Muscle layer of duodenum (tissue), 2 donors: ENCODE measurements around the gene GPR39.

Experiments
- H3K27ac ChIP-seq: one replicate; pipeline ENCODE4 v1.7.0; 2013; ENCODE audit warnings: mild to moderate bottlenecking, low read length
- H3K27me3 ChIP-seq: one replicate; pipeline ENCODE4 v1.7.0; 2013; ENCODE audit warnings: low read depth, mild to moderate bottlenecking, control low read depth, low read length
- H3K36me3 ChIP-seq, 2 donors: one replicate each; pipeline ENCODE4 v1.7.0; 2013; ENCODE audit warnings: low read length in 2 of 2, control low read depth in 1 of 2, mild to moderate bottlenecking in 1 of 2; ENCODE audit not compliant: insufficient read depth in 2 of 2, control insufficient read depth in 1 of 2
- H3K4me1 ChIP-seq, 2 donors: one replicate each; pipeline ENCODE4 v1.7.0; 2013; ENCODE audit warnings: low read length in 2 of 2, mild to moderate bottlenecking in 2 of 2, control low read depth in 1 of 2, moderate library complexity in 1 of 2; ENCODE audit not compliant: insufficient read depth in 2 of 2, control insufficient read depth in 1 of 2
- H3K4me3 ChIP-seq, 2 donors: one replicate each; pipeline ENCODE4 v1.7.0; 2013; ENCODE audit warnings: low read length in 2 of 2, low read depth in 1 of 2, mild to moderate bottlenecking in 1 of 2
- H3K9me3 ChIP-seq, 2 donors: one replicate each; pipeline ENCODE4 v1.7.0; 2013; ENCODE audit warnings: low read length in 2 of 2, control low read depth in 1 of 2, mild to moderate bottlenecking in 1 of 2; ENCODE audit not compliant: control insufficient read depth in 1 of 2
- donor health status: healthy.

The GPR39 gene

DNA sequence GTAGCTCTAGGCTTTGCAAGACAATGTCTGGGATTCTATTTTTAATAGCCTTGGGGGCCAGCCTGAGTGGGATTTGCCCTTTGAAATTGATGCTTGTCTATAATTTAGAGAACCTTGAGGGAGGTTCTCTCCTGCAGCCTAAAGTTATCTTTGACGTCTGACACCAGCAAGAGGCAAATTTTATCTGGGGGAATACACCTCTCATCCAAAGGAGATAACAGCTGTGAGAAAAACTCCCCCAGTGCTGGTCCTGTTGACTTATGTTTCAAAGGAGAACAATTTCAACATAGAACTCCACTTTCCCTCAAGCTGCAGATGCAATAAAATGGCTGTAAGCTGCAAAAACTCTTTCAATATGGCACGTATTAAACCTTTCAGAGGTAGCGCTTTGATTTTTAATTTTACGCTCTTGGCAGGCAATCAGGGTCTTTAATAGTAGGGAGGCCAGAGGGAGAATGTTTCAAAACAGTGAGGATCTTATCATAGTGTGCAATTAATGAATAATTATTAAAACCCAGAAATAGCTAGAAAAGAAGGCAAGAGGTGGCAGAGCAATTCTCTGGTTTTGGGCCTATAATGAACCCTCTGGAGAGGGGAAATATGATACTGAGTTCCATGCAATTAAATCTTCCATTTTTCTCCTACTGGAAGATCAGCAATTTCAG is 191.0 kb downstream of the GPR39 start:
- Histone ChIP-seq H3K9me3 (no peaks in the 10 kb centered on the region), H3K4me3 (no peak overlapping the region), H3K36me3 (no peaks in the 10 kb centered on the region), H3K27me3 (no peaks in the 10 kb centered on the region), H3K4me1 (no peaks in the 10 kb centered on the region), H3K27ac (no peak overlapping the region)

DNA sequence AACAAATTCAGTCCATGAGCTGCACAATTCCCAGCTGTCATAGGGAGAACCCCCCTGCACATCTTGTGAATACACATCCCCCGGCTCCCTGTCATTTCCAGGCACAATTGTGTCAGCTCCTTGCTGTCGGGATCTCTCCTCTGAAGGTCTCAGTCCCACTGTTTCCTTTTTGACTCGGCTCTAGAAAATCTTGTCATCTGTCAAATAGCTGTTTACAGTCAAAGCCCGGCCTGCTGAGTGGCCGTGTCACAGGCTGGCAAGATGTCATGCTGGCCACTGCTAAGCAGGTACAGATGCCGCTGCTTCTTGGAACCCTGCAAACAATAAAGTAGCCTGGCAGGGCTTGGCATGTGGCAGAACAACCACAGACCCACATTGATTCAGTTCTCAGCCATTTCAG is 191.7 kb downstream of the GPR39 start:
- H3K9me3 ChIP-seq: no peaks in the 10 kb centered on the region
- no peaks in the 10 kb centered on the region for H3K36me3 ChIP-seq
- H3K27ac ChIP-seq: no peak overlapping the region
- H3K27me3 ChIP-seq: no peaks in the 10 kb centered on the region
- no peaks in the 10 kb centered on the region for H3K4me1 ChIP-seq
- H3K4me3 ChIP-seq: no peak overlapping the region

DNA sequence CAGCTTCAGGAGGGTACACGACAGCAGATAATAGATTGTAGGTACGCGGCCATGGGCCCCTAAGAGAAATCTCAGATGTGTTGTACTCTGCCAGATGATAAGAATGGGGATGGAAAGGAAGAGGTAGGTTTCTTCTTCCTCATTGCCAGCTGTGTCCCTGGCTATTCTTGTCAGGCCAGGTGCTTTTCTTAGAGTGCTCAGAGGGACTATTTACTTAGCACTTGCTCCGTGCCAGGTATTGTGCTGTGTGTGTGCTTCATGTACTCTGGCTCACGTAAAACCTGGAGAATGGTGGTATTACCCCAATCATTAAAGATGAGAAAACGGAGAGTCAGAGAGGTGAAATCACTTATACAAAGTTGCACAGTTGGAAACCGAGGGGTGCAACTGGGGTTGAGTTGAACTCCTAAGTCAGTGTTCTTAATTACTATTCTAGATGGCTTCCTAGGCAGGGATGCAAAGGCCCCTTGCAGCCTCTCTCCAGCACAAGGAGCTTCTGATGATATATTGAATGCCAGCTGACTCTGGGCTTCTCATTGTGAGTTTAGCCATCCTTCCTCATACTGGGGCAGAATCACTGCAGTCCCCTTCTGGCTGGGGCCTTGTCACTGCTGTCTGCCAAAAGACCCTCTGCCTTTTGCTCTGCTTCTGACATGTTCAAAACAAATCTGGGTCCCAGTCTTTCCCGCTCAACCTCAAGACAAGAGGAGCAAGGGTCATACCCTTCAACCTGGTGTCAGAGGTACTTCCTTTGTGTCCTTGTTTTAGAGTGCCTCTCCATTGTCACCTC is 192.7 kb downstream of the GPR39 start:
- H3K36me3 ChIP-seq: no peaks in the 10 kb centered on the region
- H3K9me3 ChIP-seq: no peaks in the 10 kb centered on the region
- H3K27me3 ChIP-seq: no peaks in the 10 kb centered on the region
- no peak overlapping the region for H3K4me3 ChIP-seq
- no peaks in the 10 kb centered on the region for H3K4me1 ChIP-seq
- no peak overlapping the region for H3K27ac ChIP-seq

DNA sequence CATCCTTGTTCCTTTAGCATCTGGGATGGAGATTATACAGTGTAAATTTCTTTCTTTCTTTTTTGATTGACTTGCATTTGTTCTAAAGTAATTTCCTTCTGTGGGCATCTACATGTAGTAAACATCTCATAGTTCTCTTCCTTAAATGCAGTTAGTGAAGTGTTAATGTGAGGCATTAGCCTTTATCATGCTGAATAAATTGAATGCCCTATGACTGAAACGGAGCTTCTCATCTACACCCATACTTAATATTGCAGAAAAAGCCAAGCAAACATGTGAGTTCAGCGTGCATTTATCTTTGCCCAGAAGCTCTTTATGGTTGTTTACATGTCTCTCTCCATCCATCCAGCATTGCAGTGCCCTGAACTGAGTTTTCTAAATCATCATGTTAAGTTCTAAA is 195.1 kb downstream of the GPR39 start:
- Histone ChIP-seq H3K4me3 (no peak overlapping the region), H3K27ac (no peak overlapping the region), H3K9me3 (no peaks in the 10 kb centered on the region), H3K27me3 (no peaks in the 10 kb centered on the region), H3K4me1 (peaks cover 0 to 7% of the 10 kb centered on the region in 2 donors), H3K36me3 (no peaks in the 10 kb centered on the region)

DNA sequence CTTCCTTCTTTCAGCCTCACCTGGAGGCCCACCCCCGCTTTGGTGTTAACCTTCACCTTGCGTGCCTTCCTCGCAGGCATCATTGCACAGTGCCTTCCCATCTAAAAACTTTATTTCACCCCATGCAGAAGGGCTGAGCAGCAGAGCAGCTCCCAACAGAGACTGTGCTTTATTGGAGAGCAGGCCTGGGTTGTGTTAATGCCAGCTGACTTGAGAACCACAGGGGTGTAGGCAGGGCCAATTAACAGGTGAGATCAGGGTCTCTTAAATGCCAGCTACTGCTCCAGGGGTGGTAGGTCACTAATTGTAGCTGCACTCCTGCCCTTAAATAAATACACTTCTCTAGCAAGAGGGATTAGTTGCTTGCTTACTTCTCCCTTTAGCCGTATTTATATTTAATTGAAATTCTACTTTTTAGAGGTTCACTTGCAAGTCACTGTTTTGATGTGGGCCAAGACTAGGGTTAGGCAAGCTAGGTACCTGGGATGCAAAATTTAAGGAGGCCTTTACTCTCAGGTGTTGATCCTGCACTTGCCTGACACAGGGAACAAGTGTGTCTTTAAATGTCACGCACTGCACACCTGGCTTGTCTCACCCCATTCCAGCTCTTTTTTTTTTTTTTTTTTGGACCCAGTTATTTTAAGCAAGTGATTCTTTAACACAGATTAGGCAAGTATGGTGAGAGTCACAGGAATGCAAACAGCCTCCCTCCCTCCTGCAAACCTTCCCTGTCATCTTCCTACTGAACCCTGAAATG is 198.9 kb downstream of the GPR39 start:
- H3K36me3 ChIP-seq: no peaks in the 10 kb centered on the region
- peaks cover 0 to 7% of the 10 kb centered on the region in 2 donors for H3K4me1 ChIP-seq
- H3K9me3 ChIP-seq: no peaks in the 10 kb centered on the region
- no peaks in the 10 kb centered on the region for H3K27me3 ChIP-seq
- H3K27ac ChIP-seq: no peak overlapping the region
- no peak overlapping the region for H3K4me3 ChIP-seq

DNA sequence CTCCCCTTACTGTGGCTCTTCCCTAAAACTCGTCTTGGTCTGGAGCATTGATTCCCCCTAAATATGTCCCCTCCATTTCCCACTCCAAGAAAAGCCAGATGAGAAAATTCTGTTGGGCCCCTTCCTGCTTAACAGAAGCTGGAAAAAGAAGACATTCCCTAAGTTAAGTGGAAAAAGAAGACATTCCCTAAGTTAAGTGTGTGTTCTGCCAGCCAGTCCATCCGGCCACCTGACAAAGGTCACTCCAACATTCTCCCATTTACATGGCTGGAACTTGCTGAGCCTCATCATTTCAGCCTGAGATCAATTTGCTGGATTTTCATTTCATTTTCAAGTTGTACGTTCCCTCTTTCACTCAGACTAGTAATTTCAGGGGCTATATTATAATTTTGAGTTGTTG is 201.4 kb downstream of the GPR39 start:
- Histone ChIP-seq H3K4me3 (no peak overlapping the region), H3K27ac (no peak overlapping the region), H3K36me3 (no peaks in the 10 kb centered on the region), H3K9me3 (no peaks in the 10 kb centered on the region), H3K4me1 (peaks cover 0 to 7% of the 10 kb centered on the region in 2 donors), H3K27me3 (no peaks in the 10 kb centered on the region)

DNA sequence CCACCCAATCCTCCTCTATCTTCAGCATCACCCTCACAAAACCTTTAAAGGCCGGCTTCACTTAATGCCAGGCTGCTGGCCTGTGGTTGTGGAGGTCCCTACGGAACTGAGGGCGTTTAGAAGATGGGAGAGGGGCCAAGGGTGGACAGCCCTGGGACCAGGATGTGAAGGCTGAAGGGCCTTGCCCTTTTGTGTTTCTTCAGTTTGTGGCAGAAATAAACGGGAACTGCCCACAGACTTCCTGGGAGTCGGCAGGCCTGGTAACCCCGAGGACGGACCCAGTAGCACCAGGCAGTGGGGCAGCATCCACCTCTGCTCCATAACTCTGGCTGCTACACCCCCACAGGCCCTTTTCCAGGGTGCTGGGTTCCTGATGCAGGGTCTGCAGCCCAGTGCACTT is 202.1 kb downstream of the GPR39 start:
- no peaks in the 10 kb centered on the region for H3K9me3 ChIP-seq
- peaks cover 7% of the 10 kb centered on the region in 2 donors for H3K4me1 ChIP-seq
- no peaks in the 10 kb centered on the region for H3K36me3 ChIP-seq

DNA sequence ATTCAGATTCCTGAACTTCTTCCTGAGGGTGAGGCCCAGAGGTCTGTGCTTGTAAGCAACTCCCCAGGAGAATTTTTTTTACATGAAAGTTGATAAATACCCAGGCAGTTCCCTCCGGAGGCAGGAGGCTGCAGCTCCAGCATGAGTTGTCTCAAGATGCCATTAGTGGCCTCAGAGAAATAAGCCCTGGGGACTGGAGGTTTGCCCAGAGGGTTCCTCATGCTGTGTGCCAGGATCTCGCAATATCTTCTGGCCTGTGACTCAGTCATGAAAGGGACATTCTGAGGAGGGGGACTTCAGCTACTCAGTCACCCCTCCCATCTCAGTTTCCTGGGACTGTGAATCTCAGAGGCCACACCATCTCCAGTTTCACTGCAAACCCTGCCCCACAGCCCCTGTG is 203.5 kb downstream of the GPR39 start:
- no peaks in the 10 kb centered on the region for H3K27me3 ChIP-seq
- no peak overlapping the region for H3K27ac ChIP-seq
- H3K9me3 ChIP-seq: no peaks in the 10 kb centered on the region
- H3K36me3 ChIP-seq: no peaks in the 10 kb centered on the region
- no peak overlapping the region for H3K4me3 ChIP-seq
- H3K4me1 ChIP-seq: peaks cover 7% of the 10 kb centered on the region in 2 donors

More for the DNA sequence above, 202.1 kb downstream of the GPR39 start:
- no peaks in the 10 kb centered on the region for H3K27me3 ChIP-seq
- no peak overlapping the region for H3K27ac ChIP-seq
- no peak overlapping the region for H3K4me3 ChIP-seq

DNA sequence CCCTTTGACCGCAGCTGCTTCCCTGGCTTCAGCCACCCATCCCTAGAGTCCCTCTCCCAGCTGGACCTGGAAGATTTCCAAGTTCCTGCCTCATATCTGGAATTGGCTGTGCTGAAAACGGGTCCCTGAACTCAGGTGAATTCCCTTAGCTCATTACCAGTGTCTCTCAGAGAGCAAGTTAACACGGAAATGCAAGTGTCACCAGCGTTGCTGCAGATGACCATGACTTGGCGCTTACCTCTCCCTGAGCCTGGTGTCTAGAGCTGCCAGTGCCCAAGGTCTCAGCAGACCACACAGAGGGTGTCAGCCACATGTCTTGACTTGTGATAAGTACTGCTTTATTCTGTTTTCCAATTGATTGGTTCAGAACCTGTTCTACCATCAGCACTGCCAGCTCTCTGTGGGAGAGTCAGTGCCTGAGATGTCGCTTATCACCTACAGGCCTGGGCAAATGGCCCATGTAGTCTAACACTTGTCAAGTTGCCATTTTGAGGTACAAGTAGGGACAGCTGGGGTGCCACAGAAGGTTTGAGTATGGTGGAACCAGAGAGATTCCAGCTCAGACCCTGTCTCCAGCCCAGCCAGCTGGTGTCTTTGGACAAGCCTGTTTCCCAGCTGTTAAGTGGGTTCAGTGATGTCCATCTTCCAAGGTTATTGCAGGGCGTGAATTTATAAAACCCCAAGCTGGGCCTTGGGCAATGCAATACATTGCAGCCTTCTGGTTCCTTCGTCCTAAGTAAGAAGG is 204.7 kb downstream of the GPR39 start:
- Histone ChIP-seq H3K4me1 (peaks cover 0 to 7% of the 10 kb centered on the region in 2 donors), H3K27me3 (no peaks in the 10 kb centered on the region), H3K4me3 (no peak overlapping the region), H3K27ac (no peak overlapping the region), H3K9me3 (no peaks in the 10 kb centered on the region), H3K36me3 (no peaks in the 10 kb centered on the region)

DNA sequence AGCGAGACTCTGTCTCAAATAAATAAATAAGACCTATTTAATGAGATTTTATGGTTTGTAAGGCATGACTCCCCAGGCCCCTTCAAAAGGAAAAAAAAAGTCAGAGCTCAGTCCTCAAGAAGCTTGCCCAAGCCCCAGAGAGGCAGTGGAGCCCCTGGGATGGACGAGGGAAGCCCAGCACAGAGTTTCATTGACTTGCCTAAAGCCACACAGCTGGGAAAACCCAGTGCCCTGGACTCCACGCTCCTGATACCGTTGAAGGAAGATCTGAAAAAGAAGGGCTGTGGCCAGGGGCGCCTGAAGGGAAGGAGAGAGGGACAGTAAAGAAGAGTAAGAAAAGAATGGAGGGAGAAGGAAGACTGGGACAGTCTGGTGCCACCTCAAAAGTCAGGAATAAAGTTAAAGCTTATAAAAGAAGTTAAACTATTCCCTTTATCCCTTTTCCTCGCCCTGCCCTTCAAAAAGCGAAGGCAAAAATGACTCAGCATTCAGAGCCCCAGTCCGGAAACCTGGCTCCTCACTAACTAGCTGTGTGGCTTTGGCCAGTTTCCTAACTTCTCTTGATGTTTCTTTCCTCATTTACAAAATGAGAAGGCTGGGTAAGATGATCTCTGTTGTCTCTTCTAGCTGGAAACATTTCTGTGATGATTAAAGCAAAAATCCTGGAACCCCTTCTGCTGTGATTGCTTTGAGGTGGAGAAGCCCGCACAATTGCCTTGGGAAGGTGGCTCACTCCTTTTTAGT is 206.7 kb downstream of the GPR39 start:
- Histone ChIP-seq H3K4me3 (no peak overlapping the region), H3K27me3 (no peaks in the 10 kb centered on the region), H3K36me3 (no peaks in the 10 kb centered on the region), H3K9me3 (no peaks in the 10 kb centered on the region), H3K4me1 (peaks cover 0 to 7% of the 10 kb centered on the region in 2 donors), H3K27ac (no peak overlapping the region)
